ENCODE data around the gene SMTNL2.
"Not testable (repeated sequence)": the region's sequence is repeated elsewhere in the genome, so short reads cannot be mapped to it uniquely, and the experiment has no call there.

The SMTNL2 gene

DNA sequence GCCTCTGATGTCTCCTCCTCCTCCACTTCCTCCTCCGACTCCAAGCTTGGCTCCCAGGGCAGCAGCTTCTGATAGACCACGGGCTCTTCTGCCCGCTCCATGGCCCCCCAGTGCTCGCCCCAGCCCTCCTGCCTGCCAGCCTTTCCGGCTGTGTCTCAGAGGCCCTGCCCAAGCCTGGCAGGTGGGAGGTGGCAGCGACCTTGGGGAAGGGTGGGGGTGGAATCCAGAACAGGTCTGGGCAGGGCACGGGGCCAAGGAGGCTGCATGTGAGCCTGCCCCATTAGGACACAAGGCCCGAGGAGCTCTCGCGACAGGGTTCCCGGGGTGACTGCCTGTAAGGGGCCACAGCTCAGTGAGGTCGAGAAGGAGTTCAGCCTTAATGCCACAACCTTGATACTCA lies 23.9 kb upstream of the SMTNL2 start, which contains the start of gene GGT6:
Gene GGT6 (minus strand): TSS at position 157 of the 400 bp plus-strand sequence. CDS start 56 bp downstream, at position 101.
- no peak for DNase-seq (ENCODE audit: low read depth in 2 of 2)

DNA sequence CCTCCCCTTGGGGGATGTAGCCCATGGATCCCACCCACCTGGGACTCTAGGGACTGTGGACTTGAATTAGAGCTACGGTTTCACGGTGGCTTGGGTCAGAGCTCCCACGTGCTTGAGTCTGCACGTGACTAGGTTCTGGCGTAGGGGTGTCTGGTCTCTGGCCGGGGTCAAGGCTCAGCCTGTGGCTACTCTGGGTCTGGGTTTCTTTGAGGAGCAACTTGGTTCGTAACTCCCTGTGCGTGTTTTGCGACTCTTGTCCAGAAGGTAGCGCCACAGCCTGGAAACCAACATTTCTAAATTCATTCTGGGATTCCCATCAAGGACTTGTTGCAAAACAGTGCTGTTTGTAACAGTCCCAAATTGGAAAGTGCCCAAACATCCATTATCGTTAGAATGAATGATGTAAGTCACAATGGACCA lies 23.5 kb upstream of the SMTNL2 start:
- DNase-seq (ENCODE audit: low read depth in 2 of 2): no peak

DNA sequence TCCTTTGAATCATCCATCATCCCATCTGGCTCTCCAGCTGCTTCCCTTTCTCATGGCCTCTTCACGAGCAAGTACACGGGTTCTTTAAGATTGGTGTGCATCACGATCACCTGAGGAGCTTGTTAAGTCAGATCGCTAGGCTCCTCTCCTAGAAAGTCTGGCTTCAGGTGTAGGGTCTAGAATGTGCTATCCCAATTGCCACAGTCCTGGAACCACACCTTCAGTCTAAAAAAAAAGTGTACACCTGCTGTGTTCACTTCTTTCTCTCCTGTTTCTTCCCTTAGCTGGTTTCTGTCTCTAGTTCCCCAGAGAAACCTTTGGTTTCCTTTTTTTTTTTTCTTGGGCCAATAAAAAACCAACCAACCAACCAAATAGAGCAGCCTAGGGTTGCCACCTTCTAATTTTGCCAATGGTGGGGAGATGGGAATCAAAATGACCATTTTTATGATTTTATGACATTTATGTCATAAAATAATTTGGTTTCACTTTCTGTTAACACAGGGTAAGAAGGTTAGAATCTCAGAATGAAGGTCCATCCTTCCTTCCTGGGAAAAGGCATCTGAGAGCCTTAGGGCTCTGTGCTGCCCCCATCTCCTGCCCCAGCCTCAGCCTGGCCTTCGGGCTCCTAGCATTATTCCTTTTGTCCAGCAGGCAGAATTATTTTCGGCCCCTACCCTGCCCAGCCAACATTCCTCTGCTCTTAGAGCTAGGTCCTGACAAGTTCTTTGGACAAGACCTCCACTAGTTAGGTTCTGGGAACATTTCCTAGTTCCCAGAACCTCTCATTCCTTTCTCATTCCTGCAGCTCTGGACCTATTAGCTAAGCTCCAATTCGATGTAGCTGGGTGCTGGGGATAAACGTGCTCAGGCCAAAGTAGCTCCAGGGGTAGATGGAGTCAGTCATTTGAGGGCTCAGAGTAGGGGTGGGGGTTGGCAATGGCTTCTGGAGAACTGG lies 22.0 kb upstream of the SMTNL2 start:
- DNase-seq (ENCODE audit: low read depth in 2 of 2): no peak

DNA sequence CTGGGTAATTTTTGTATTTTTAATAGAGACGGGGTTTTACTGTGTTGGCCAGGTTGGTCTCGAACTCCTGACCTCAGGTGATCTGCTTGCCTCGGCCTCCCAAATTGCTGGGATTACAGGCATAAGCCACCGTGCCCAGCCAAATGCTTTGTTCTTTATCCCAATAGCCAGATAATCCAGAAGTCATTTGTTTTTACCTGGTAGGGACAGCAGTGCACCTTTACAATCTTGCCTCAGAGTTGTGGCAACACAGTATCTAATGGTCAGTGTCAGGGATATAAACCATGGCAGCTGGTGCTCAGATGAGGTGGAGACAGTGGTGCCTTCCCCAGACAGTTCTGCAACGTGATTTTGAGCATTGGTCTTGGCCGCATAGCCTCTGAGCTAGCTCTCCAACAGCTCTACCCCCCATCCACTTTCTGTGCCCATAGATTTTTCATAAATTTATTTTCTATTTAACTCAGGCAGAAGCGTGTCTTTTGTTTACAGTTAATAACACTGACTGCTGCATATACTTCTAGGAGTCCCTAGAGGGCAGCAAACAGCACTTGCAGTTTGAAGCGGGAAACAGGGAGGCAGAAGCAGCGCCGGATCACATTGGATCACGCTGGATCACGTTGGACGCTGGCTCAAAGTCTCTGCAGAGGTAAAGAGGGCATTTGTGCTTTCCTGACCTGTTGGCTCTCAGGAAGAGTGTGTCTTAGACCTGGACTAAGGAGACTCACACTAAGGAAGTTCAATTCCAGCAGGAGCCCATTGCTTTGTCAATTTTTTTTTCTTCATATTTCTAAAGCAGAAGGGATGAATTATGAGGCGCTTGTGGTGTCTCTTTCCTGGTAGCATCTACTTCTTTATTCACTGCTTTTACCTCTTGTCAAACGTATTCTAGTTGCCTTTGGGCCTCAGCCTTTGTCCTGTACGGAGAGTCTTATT lies 18.9 kb upstream of the SMTNL2 start:
- peak in 1 of 2 donors; percentile 16 for DNase-seq (ENCODE audit: low read depth in 2 of 2)

DNA sequence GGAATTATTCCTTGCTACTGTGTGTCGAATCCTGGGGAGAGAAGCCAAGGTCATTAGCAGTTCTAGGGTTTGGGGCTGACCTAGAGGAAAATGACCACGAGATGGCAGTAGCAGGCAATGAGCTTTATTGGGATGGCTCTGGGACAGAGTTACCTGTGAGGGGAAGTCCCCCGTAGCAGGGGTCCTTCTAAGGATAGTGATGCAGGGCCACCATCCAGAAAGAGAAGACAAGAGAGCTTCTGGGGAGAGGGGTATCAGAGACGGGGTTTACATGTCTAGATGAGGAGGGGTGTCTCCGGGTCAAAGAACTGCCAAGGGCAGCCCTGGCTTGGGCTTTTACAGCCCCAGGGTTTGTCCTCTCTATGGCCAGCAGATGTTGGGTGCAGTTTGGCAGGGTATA lies 17.5 kb upstream of the SMTNL2 start:
- no peak for DNase-seq (ENCODE audit: low read depth in 2 of 2)

DNA sequence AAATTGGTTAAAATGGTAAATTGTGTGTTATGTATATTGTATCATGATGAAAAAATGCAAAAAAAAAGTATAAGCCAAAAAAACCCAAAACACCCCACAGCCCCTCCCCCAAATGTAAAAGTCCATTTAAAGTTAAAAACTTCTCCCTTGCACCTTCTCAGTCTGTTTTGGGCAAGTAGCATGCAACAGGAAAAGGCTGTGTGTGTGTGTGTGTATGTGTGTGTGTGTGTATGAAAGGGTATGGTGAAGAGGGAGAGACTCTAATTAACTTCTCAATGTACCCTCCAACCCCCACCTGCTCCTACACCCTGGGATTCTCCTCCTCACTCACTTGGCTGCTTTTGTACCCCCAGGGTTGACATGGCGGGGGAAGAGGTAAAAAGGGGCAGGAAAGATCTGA lies 14.7 kb upstream of the SMTNL2 start:
- DNase-seq (ENCODE audit: low read depth in 2 of 2): no peak

DNA sequence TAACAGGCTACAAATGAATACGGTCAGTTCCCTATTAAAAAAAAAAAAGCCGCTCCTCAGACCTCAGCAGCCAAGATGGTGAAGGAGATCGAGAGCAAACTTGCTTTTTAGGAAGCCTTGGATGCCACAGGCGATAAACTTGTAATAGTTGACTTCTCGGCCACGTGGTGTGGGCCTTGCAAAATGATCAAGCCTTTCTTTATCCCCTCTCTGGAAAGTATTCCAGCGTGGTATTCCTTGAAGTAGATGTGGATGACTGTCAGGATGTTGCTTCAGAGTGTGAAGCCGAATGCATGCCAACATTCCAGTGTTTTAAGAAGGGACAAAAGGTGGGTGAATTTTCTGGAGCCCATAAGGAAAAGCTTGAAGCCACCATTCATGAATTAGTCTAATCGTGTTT lies 12.2 kb upstream of the SMTNL2 start:
- DNase-seq (ENCODE audit: low read depth in 2 of 2): no peak

DNA sequence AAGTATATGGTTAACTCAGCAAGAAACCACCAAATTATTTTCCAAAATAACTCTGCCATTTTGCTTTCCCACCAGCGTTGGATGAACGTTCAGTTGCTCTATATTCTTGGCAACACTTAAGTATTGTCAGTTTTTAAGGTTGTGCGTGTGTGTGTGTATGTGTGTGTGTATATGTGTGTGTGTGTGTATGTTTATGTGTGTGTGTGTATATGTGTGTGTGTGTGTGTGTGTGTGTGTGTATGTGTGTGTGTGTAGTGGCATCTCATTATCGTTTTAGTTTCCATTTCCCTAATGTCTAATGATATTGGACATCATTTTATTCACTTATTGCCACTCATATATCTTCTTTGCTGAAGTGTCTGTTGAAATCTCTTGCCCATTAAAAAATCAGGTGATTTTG lies 11.2 kb upstream of the SMTNL2 start:
- DNase-seq (ENCODE audit: low read depth in 2 of 2): no peak

DNA sequence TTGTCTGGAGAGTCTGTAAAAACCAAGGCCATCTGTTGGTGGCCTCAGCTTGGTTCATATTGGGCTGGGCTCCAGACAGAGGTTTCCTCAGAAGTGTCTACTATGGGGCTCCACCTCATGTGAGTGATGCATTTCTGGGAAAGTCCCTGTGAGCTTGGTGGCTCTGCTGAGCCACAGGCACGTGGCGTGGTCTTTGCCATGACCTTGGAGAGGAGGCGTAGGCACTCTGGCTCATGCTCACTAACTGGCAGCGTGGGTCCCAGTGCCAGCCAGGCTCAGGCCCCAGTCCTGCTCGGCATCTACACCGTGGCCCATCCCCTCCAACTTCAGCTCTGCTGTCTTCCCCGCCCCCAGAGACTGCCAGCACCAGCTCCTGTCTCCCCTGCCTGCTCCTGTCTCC lies 10.7 kb upstream of the SMTNL2 start:
- DNase-seq (ENCODE audit: low read depth in 2 of 2): peak in 1 of 2 donors; percentile 15

DNA sequence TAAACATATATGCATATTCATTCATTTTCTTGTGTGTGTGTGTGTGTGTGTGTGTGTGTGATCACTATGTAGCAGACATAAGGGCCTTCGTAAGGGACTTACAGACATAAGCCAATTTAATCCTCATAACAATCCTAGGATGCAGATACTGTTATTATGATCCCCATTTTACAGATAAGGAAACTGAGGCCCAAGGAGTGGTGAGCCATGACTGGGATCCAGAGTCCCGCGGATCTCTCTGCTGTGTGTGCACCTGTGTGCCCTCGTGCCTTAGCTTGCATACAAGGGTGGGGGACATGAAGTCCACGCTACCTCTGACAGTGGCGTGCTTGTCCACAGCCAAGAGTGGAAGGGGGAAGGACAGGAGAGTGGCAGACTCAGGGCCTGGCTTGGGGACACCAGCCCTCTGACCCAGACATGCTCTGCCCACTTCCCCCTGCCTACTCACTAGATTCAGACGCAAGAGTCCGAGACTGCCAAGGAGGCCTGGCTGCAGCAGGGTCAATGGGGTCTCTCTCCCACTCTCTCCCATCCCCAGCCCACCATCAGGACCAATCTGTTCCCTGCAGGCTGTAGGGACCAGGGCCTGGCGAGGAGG lies 9.8 kb upstream of the SMTNL2 start:
- DNase-seq (ENCODE audit: low read depth in 2 of 2): no peak

DNA sequence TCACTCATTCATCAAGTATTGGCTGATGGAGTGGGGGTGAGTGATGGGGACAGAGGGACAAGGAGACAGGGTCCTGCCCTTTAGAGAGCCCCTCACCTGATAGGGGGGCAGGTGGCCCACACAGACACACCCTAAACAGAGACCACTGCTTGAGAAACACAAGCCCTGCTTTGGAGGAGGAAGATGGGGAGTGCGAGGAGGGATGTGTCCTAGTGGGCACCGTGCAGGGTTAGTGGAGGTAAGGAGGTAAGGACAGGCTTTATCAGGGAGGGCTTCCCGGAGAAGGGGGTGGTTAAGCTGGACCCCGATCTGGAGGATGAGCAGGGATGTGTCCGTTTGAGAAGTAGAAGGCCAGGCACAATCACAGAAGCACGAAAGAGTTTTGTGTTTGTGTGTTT lies 8.2 kb upstream of the SMTNL2 start:
- no peak for DNase-seq (ENCODE audit: low read depth in 2 of 2)

DNA sequence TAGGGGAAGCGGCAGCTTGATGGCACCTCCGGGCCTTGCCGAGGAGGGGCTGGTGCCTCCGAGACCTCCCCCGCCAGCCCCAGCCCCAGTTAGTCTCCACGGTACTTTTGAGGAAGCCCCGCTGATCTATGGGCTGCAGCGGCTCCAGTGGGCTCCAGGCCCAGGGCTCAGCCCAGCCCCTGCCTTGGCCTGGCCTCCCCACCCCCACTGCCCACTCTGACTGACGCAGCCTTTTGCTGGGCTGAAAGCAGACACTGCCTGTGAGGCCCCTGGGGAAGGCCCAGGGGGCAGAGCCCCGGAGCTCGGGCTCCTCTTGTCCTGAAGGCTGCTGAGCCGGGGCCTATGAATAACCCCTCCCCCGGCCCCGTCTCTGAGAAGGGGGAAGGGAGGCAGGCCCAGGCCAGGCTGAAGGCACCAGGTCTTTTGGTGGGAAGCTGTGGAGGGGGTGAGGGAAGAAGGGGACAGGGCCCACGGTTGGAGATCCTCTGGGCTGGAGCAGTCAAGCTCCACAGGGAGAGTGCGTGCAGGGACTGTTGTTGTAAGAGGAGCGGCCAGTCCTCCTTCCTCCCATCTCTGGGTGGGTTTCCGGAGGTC lies 7.5 kb upstream of the SMTNL2 start:
- DNase-seq (ENCODE audit: low read depth in 2 of 2): no peak

DNA sequence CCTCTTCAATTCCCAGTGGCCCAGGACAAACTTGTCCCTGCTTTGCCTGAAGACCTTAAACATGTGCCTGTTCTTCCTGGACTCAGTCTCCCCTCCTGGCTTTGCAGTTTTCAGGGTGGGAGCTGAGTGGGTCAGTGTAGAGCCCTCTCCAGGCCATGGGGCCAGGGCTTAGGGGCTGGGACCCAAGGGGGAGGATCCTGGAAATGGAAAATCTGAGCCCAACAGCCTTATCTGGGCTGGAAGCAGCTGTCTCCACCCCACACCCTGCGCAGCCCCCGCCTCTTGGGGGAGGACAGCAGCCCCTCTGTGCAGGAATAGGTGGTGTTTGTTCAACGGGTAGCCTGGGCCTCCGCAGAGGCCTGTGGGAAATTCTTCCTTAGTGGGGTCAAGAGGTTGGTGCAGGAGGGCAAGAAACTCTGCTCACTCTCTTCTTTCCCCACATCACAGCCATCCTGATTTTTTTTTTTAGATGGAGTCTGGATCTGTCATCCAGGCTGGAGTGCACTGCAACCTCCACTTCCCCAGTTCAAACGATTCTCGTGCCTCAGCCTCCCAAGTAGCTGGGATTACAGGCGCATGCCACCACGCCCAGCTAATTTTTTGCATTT lies 6.8 kb upstream of the SMTNL2 start:
- DNase-seq (ENCODE audit: low read depth in 2 of 2): no peak

DNA sequence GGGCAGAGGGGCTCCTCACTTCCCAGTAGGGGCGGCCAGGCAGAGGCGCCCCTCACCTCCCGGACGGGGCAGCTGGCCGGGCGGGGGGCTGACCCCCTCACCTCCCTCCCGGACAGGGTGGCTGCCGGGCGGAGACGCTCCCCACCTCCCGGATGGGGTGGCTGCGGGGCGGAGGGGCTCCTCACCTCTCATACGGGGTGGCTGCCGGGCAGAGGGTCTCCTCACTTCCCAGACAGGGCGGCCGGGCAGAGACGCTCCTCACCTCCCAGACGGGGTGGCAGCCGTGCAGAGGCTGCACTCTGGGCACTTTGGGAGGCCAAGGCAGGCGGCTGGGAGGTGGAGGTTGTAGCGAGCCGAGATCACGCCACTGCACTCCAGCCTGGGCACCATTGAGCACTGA lies 6.0 kb upstream of the SMTNL2 start:
- DNase-seq (ENCODE audit: low read depth in 2 of 2): not testable (repeated sequence)

DNA sequence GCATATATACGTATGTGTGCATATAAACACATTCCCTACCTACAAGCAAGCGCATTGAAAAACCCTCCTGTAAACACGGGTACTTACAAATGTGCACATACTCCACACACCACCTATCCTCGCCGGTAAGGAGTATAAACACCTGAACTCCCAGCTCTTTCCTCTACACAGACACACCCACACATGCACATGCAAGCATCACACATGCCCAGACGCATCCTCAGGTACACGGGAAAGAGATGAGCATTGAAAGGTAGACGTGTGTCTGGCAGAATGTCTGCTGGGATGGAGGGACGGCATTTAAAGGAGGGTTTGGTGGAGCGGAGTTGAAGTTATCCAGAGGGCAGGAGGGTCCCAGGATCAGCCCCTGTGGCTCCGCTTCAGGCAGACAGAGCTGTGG lies 4.7 kb upstream of the SMTNL2 start:
- DNase-seq (ENCODE audit: low read depth in 2 of 2): no peak

DNA sequence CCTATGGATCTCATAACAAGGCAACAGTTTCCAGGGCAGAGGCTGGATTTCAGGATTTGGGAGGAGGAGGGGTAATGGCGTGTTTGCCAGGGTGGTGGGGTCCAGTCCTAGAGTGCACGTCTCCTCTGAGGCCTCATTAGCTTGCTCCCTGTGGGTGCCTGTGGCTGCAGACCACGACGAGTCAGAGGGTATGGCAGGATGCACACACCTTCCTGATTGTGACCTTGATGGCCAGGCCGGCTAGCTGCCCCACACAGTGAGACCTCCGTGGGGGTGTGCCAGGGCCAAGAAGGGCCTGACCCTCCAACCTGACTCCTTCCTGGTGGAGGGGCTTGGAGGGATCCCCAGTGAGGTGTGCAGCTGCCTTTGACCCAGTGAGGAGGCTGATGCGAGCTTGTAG lies 4.0 kb upstream of the SMTNL2 start:
- DNase-seq (ENCODE audit: low read depth in 2 of 2): no peak

DNA sequence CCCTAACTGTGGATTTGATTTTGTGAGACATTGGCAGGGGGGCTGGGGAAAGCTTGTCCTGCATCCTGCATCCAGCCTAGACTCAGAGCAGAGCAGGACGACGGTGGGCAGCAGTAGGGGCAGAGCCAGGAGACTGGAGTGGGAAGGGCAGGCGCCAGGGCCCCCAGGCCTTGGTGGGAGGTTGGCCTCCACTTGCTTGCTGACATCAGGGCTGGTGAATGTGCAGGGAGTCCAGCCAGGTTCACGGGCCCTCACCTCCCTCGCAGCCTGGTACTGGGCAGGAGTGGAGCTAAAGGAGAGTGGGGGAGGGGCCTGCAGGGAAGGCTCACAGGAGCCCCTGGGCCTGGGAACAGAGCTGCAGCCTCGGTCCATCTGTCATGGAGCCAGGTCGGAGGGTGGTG lies 2.2 kb upstream of the SMTNL2 start:
- no peak for DNase-seq (ENCODE audit: low read depth in 2 of 2)

DNA sequence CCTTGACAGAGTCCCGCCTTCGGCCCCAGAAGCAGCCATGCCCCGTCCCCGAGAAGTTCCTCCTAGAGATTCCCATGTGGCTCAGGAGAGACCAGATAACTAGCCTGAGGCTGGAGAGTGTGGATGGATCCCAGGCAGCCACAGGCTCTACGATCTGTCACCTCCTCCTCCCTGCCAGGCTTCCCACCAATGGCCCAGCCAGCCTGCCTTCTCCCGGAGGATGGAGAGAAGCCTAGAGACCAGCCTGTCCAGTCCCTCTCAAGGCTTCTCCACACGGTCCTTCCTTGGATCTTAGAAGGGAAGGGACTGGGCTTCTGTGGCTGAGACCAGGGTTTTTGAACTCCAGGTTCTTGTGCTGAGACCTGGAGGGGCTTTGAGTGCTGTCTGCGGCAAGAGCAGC lies 1.6 kb upstream of the SMTNL2 start:
- DNase-seq (ENCODE audit: low read depth in 2 of 2): no peak

DNA sequence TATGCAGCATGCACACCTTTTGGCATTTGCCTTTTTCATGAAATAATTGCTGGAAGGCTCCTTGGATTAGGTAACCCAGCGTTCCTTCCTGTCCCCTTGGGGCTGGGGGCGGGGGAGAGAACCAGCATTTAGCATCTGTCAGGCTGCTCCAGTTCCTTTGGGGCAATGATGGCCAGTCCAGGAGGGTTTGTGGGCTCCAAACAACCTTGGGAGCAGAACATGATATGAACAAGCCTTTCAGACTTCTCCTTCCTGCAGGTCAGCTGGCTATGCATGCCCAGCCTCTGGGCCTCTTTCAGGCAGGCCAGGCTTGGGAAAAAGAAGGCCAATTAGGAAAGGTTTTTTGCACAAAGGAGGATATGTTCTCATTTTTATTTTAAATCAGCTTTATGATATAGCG lies 1.1 kb upstream of the SMTNL2 start:
- no peak for DNase-seq (ENCODE audit: low read depth in 2 of 2)

DNA sequence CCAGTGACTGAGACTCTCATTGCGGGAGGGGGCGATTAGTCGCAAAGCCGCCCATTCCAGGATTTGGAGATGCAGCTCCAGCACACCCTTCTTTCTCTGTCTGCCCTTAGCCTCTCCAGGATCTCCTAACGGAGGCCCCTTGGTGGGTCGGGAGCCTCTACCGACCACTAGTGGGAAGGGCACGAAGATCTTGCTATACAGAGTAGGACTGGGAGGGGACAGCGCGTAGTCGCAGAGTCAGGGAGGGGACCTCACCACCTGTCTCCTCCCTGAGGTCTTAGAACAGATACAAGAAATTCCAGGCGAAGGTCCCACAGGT lies 588 bp upstream of the SMTNL2 start:
- no peak for DNase-seq (ENCODE audit: low read depth in 2 of 2)

DNA sequence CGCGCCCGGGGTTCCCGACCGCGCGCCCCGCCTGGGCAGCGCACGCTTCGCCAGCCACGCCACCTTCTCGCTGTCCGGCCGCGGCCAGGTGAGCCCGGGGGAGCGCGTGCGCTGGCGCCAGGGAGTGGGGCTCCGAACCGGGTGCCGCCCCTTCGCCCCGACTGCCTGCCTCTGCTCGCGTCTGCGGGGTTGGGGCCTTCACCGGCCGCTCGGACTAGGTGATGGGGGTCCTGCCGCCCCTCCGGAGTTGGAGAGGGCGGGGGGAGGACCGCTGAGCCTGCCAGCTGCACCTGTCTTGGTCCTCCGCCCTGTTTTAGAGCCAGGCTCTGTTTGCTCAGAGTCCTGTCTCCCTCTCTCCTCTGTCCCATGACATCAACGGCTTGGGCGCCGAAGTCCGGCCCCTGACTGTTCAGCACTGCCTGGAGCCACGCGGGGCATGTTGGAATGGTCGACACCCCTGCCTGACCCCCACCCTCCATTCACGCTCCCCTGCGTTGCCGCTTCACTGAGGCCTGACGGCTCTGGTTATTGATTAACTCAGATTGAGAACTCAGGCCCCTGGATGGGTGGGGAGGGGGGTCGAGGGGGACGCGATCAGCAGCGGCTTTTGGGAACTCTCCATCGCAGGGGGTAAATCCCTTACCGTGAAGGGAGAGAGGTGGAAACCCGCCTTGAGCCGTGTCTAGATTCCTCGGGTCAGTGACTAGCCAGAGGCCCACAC lies 748 bp downstream of the SMTNL2 start:
- no peak for DNase-seq (ENCODE audit: low read depth in 2 of 2)
